ENCODE measurements around the gene TOMM20L. TPM values are rescaled to one million over a fixed set of nuclear protein-coding genes. Genes with fewer than 3 reads are reported as not detected.

Gene TOMM20L
- total RNA-seq, 1 experiment from 2014 or later, result not detected

- H3K14ac ChIP-seq (ENCODE audit: insufficient read depth, low read length), result no peak overlapping the region
- H4K20me1 ChIP-seq (ENCODE audit: control insufficient read depth, insufficient read depth, insufficient read length), result no peaks in the 10 kb centered on the region
- no peak overlapping the region for H3K56ac ChIP-seq (ENCODE audit: insufficient read length, low read depth, low read length)
- no peak overlapping the region for H3T11ph ChIP-seq (ENCODE audit: low read length)
- no peaks in the 10 kb centered on the region for H3K79me1 ChIP-seq (ENCODE audit: insufficient read depth, low read depth, low read length, poor library complexity, severe bottlenecking)
- no peak overlapping the region for H3K27ac Mint-ChIP-seq
- no peak overlapping the region for H3K9ac ChIP-seq (ENCODE audit: extremely low read depth, insufficient read length, low read length)
- H2AFZ ChIP-seq (ENCODE audit: low read length), result no peak overlapping the region
- no peaks in the 10 kb centered on the region for H3K79me2 ChIP-seq (ENCODE audit: insufficient read depth, low read length)
- no peak overlapping the region for H3K4ac ChIP-seq (ENCODE audit: low read depth, low read length)
- H2BK15ac ChIP-seq (ENCODE audit: low read depth, low read length), result no peak overlapping the region
- peaks cover 2% of the 10 kb centered on the region; the same call in 1 of the 2 replicates for H3K27me3 ChIP-seq (ENCODE audit: insufficient read depth, low read length)
- no peaks in the 10 kb centered on the region for H3K23me2 ChIP-seq (ENCODE audit: insufficient read length, low read depth, low read length, poor library complexity, severe bottlenecking)
- no peak overlapping the region for H2BK120ac ChIP-seq (ENCODE audit: low read depth, low read length, poor library complexity, severe bottlenecking)
- no peak overlapping the region for H3K18ac ChIP-seq (ENCODE audit: insufficient read length, low read depth, low read length)
- no peak overlapping the region for H2BK5ac ChIP-seq (ENCODE audit: insufficient read length, low read length)
- no peaks in the 10 kb centered on the region for H3K9me3 ChIP-seq (ENCODE audit: control insufficient read depth, low read depth, low read length)
- H4K91ac ChIP-seq (ENCODE audit: insufficient read length, low read depth, low read length), result no peak overlapping the region
- TF ChIP-seq, protein P1, sequence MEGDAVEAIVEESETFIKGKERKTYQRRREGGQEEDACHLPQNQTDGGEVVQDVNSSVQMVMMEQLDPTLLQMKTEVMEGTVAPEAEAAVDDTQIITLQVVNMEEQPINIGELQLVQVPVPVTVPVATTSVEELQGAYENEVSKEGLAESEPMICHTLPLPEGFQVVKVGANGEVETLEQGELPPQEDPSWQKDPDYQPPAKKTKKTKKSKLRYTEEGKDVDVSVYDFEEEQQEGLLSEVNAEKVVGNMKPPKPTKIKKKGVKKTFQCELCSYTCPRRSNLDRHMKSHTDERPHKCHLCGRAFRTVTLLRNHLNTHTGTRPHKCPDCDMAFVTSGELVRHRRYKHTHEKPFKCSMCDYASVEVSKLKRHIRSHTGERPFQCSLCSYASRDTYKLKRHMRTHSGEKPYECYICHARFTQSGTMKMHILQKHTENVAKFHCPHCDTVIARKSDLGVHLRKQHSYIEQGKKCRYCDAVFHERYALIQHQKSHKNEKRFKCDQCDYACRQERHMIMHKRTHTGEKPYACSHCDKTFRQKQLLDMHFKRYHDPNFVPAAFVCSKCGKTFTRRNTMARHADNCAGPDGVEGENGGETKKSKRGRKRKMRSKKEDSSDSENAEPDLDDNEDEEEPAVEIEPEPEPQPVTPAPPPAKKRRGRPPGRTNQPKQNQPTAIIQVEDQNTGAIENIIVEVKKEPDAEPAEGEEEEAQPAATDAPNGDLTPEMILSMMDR (conservative IDR thresholded peaks at IDR 0.05), result peak; percentile 31; the same call in 1 of the 3 replicates
- no peaks in the 10 kb centered on the region; a peak in 2 of 5 replicates for H3K9me3 Mint-ChIP-seq
- H3K23ac ChIP-seq (ENCODE audit: insufficient read length, low read depth, low read length), result no peak overlapping the region
- peaks cover 0 to 4% (median 2%) of the 10 kb centered on the region in 3 experiments; a peak in 2 of 7 replicates for H3K36me3 Mint-ChIP-seq (ENCODE audit: insufficient read depth in 1 of 3, low read depth in 3 of 3)
- H3K27me3 Mint-ChIP-seq (ENCODE audit: low read depth), result peaks cover 15% of the 10 kb centered on the region
- peaks cover 22 to 29% of the 10 kb centered on the region in 2 experiments for H3K4me1 Mint-ChIP-seq
- H2BK12ac ChIP-seq (ENCODE audit: insufficient read length, low read depth, low read length), result no peak overlapping the region
- H3K27ac ChIP-seq (ENCODE audit: insufficient read length, low read depth, low read length), result no peak overlapping the region
- no peak overlapping the region for H3K4me3 Mint-ChIP-seq
- no peak overlapping the region for H4K8ac ChIP-seq (replicated peaks; ENCODE audit: insufficient read length, low read depth, low read length)
- H3K4me1 ChIP-seq (ENCODE audit: insufficient read depth, low read length), result no peaks in the 10 kb centered on the region; the same call in 1 of the 2 replicates
- H2AK5ac ChIP-seq (ENCODE audit: insufficient read length, low read length), result no peak overlapping the region
- no peak overlapping the region for H4K5ac ChIP-seq (ENCODE audit: insufficient read length, low read depth, low read length)
- no peak overlapping the region for H2BK20ac ChIP-seq (ENCODE audit: low read depth, low read length, poor library complexity, severe bottlenecking)
- no CpG with 5 or more reads among the region's 3 CpGs for WGBS (ENCODE audit: extremely low coverage, insufficient read length, low lambda C conversion rate)
- H3K4me2 ChIP-seq (ENCODE audit: insufficient read depth, insufficient read length, low read length), result no peak overlapping the region
- no peak for DNase-seq
Measured at GRCh38 chr14:58401587-58401986, 5.9 kb downstream of the TOMM20L start.
